WTC11 (cell line): ENCODE data around the gene DHX34. TPM values are rescaled to one million over a fixed set of nuclear protein-coding genes. Genes with fewer than 3 reads are reported as not detected.

Experiments used
- total RNA-seq: library from RNA; stranded (reverse); gene quantifications from 3 replicates; pipeline ENCODE4 v1.2.3, GENCODE V29; 2021

DHX34 gene
- total RNA-seq, 1 experiment from 2014 or later = 35.6 TPM

Other genes with a start within 250 kb of the DHX34 start
- 67.2 to 75.5 TPM (median 73.2 TPM) in 3 replicates for gene ZC3H4, start 235.5 kb upstream of the DHX34 start, total RNA-seq
- 215 to 224 TPM (median 221 TPM) in 3 replicates for gene SAE1, start 218.5 kb upstream of the DHX34 start, total RNA-seq
- 29.4 to 49.5 TPM (median 32.2 TPM) in 3 replicates for gene BBC3, start 118.1 kb upstream of the DHX34 start, total RNA-seq
- gene CCDC9, start 92.8 kb upstream of the DHX34 start, total RNA-seq = 30.4 to 37.7 TPM (median 33.0 TPM) in 3 replicates
- 7.0 to 8.1 TPM (median 7.3 TPM) in 3 replicates for gene INAFM1, start 74.4 kb upstream of the DHX34 start, total RNA-seq
- 0.18 to 0.32 TPM (median 0.28 TPM) in 3 replicates for gene C5AR1, start 39.5 kb upstream of the DHX34 start, total RNA-seq
- gene C5AR2, start 17.1 kb upstream of the DHX34 start, total RNA-seq = 0.09 to 0.22 TPM (median 0.14 TPM) in 3 replicates
- gene MEIS3, start 70.2 kb downstream of the DHX34 start, total RNA-seq = 38.5 to 51.1 TPM (median 48.4 TPM) in 3 replicates
- 6.5 to 8.5 TPM (median 6.8 TPM) in 3 replicates for gene SLC8A2, start 122.6 kb downstream of the DHX34 start, total RNA-seq
- gene KPTN, start 134.9 kb downstream of the DHX34 start, total RNA-seq = 24.5 to 30.2 TPM (median 29.5 TPM) in 3 replicates
- 58.4 to 66.8 TPM (median 61.3 TPM) in 3 replicates for gene NAPA, start 165.7 kb downstream of the DHX34 start, total RNA-seq
- gene ZNF541, start 223.8 kb downstream of the DHX34 start, total RNA-seq = 0.07 to 0.09 TPM (median 0.09 TPM) in 3 replicates